Aorta (tissue), 5 donors: ENCODE measurements around the gene NFIX. TPM values are rescaled to one million over a fixed set of nuclear protein-coding genes. Genes with fewer than 3 reads are reported as not detected.

Source experiments
- ATAC-seq: fragments of 200-7000 bp; cut with Tn5 transposase; one replicate; pipeline ENCODE4 v1.9.1; 2022; ENCODE audit warnings: moderate library complexity; ENCODE audit not compliant: low FRiP score
- DNase-seq, 2 donors: peaks; one replicate each; pipeline ENCODE4 v3.0.0-alpha.2; 2020
- H3K27ac ChIP-seq, 2 donors: one replicate each; pipeline ENCODE4 v1.5.1; 2013; ENCODE audit warnings: low read length in 2 of 2, mild to moderate bottlenecking in 2 of 2, moderate library complexity in 2 of 2, control low read depth in 1 of 2, inconsistent platforms in 1 of 2, low read depth in 1 of 2
- H3K27me3 ChIP-seq, 2 donors: one replicate each; pipeline ENCODE4 v1.6.1; 2013; ENCODE audit warnings: control low read depth in 1 of 2, low read length in 1 of 2, mild to moderate bottlenecking in 1 of 2, moderate library complexity in 1 of 2; ENCODE audit not compliant: insufficient read depth in 2 of 2, control insufficient read depth in 1 of 2
- H3K36me3 ChIP-seq, 2 donors: one replicate each; pipeline ENCODE4 v1.6.1; 2013; ENCODE audit warnings: control low read depth in 1 of 2, low read length in 1 of 2, mild to moderate bottlenecking in 1 of 2; ENCODE audit not compliant: insufficient read depth in 2 of 2, control insufficient read depth in 1 of 2
- H3K4me1 ChIP-seq, 2 donors: one replicate each; pipeline ENCODE4 v1.6.1; 2013; ENCODE audit warnings: low read length in 2 of 2, control low read depth in 1 of 2, mild to moderate bottlenecking in 1 of 2, moderate library complexity in 1 of 2; ENCODE audit not compliant: insufficient read depth in 2 of 2, control insufficient read depth in 1 of 2
- H3K4me3 ChIP-seq, 2 donors: one replicate each; pipeline ENCODE4 v1.5.1; 2013; ENCODE audit warnings: low read length in 2 of 2, control low read depth in 1 of 2, mild to moderate bottlenecking in 1 of 2
- H3K9me3 ChIP-seq: one replicate; pipeline ENCODE4 v1.6.1; 2013; ENCODE audit warnings: mild to moderate bottlenecking, low read length; ENCODE audit not compliant: control insufficient read depth
- WGBS, 2 donors: extraction: QIAGEN DNeasy Blood & Tissue Kit; methylation state at CpG; one replicate each; pipeline ENCODE4 v1.1.7; 2013; 5-methylcytosine and 5-hydroxymethylcytosine counted together
- intact Hi-C, 2 donors: fragments of 100-400 bp; cut with DNase I; formaldehyde crosslinking; loops; one replicate each; pipeline versions ENCODE4 v1.14.2 to v1.15.0; 2022
- polyA plus RNA-seq, 2 donors: library from polyadenylated mRNA; stranded (reverse); fragments of 200-250 nt; gene quantifications; one replicate each; pipeline ENCODE4 v1.2.3, GENCODE V29; 2013
- total RNA-seq, 2 donors: library from RNA; stranded (reverse); fragmentation: NEBNext Ultra II Directional; extraction: Animal tissue kit (Norgen Biotek cat#: 25700); gene quantifications; one replicate each; pipeline ENCODE4 v1.2.1, GENCODE V29; 2021
- donor health status: healthy with polysubstance abuse.
- donor health status: Bipolar disorder and iron deficiency.
- donor health status: DM: no; HTN: no; CAD: no.
- donor health status: DM: no; HTN: no; CAD: no.
- donor health status: DM: yes; HTN: yes; CAD: no.

The NFIX gene
- total and polyA plus RNA-seq, 4 donors, result 45.5 to 327 (median 117) TPM

DNA sequence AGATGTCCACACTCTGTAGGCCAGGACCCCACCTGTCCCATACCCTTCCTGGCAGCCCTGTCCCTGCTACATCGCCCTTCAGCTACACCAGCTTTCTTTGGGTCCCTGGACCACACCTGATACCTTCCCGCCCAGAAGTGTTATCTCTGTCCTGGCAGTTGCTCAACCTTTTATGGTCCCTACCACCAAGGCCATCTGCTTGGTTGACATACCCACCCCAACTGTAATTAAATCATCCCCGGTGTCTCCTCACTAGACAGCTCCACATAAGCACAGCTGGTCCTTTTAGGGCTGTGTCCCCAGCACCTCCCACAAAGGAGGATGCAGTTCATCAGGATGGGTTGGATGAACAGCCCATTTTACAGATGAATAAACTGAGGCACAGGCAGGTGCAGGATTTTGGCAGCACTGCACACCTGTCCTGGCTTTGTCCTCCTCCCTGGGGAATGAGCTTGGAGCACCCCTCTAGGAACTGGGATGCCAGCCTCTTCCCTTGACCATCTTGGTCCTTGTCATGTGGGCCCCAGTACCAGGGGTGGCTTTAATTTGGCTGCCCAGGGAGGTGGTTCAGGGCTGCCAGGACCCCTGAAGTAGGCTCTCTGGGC, 135.7 kb downstream of the NFIX start:
- ATAC-seq, result no peak
- Histone ChIP-seq H3K9me3 (no peaks in the 10 kb centered on the region), H3K4me1 (no peaks in the 10 kb centered on the region), H3K27me3 (no peaks in the 10 kb centered on the region), H3K4me3 (no peak overlapping the region), H3K36me3 (peaks cover 0 to 2% of the 10 kb centered on the region in 2 donors), H3K27ac (no peak overlapping the region)
- no peak for DNase-seq
- intact Hi-C loops, result no loop called here
- 94% methylated on average over 3 of the region's 3 CpGs for WGBS, 2 donors

DNA sequence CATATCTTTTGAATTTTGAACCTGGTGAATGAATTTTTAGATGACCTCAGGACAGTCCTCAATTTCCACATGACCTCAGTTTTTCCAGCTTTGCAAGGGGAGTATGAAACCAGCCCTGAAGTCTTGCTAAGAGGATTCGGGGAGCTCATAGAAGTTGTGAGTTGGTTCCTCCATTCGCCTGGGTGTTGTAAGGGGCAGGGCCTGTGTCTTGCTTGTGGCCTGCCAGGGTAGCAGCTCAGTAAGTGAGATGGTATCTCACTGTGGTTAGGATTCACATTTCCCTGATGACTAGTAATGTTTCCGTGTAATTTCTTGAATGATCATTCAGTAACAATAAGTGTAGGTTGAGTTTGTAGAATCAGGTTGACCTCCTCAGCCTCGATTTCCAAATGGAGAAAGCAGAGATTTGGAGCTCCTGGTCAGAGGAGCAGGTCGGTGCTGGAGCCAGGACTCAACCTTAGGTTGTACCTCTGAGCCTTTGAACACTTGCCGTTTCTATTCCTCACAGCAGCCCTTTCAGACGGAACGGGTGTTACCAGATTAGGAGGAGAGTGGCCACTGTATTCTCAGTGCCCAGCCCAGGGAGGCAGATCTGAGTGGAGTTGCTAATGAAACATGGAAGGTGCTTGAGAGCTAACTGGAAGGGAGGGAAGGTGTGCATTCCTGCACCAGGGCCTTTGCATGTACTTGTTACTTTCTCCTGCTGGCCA, 137.4 kb downstream of the NFIX start:
- H3K36me3 ChIP-seq, result peaks cover 0 to 5% of the 10 kb centered on the region in 2 donors
- 85 to 87% methylated on average over 8 of the region's 8 CpGs for WGBS, 2 donors
- no peaks in the 10 kb centered on the region for H3K27me3 ChIP-seq
- H3K27ac ChIP-seq, result no peak overlapping the region
- DNase-seq (no peak), ATAC-seq (no peak)
- H3K9me3 ChIP-seq, result no peaks in the 10 kb centered on the region
- no peaks in the 10 kb centered on the region for H3K4me1 ChIP-seq
- no peak overlapping the region for H3K4me3 ChIP-seq
- intact Hi-C loops, result no loop called here

DNA sequence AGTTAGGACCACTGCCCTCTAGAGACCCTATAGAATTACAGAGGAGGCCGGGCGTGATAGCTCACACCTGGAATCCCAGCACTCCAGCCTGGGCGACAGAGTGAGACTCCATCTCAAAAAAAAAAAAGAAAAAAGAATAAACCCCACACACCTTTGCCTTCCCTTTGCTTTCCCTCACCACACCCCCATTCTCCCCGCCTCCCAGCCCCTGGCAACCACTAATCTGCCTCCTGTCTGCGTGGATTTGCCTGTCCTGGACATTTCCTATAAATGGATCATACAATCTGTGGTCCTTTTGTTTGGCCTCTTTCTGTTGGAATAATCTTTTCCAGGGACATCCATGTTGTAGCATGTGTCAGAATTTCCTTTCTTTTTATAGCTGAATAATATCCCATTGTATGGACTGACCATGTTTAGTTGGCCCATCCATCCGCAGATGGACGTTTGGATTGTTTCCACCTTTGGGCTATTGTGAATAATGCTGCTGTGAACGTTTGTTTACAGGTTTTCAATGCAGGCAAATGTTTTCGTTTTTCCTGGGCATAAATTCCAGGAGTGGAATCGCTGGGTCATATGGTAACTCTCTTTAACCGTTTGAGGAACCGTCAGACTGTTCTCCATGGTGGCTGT, 138.1 kb downstream of the NFIX start:
- no peak for ATAC-seq

DNA sequence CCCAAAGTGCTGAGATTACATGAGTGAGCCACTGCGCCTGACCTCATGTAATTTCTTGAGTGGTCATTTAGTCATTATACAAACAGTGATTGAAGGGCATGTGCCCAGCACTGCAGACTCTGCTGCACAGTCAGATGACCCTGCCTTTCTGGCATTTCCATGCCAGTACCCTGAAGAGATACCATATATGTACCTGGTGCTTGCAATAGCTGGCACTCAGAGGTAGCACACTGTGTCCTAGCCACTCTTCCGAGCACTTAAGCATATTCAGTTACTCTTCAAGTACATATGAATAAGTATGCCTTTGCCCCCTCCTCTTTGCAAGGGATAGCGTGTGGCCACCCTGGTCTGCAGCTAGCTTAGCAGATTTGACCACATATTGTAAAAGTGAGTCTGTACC, 139.4 kb downstream of the NFIX start:
- H3K4me1 ChIP-seq, result no peaks in the 10 kb centered on the region
- no peak overlapping the region for H3K27ac ChIP-seq
- WGBS, 2 donors, result 71 to 81% methylated on average over 3 of the region's 3 CpGs
- no peak for DNase-seq
- H3K27me3 ChIP-seq, result no peaks in the 10 kb centered on the region
- ATAC-seq, result no peak
- H3K36me3 ChIP-seq, result peaks cover 0 to 5% of the 10 kb centered on the region in 2 donors
- H3K9me3 ChIP-seq, result no peaks in the 10 kb centered on the region
- no peak overlapping the region for H3K4me3 ChIP-seq
- intact Hi-C loops, result no loop called here

More for the DNA sequence above, 138.1 kb downstream of the NFIX start:
- intact Hi-C loops, result no loop called here
- no peak overlapping the region for H3K27ac ChIP-seq
- no peaks in the 10 kb centered on the region for H3K4me1 ChIP-seq
- 77 to 78% methylated on average over 12 of the region's 12 CpGs for WGBS, 2 donors
- H3K9me3 ChIP-seq, result no peaks in the 10 kb centered on the region
- H3K27me3 ChIP-seq, result no peaks in the 10 kb centered on the region
- H3K36me3 ChIP-seq, result peaks cover 0 to 5% of the 10 kb centered on the region in 2 donors
- H3K4me3 ChIP-seq, result no peak overlapping the region
- DNase-seq, result no peak

DNA sequence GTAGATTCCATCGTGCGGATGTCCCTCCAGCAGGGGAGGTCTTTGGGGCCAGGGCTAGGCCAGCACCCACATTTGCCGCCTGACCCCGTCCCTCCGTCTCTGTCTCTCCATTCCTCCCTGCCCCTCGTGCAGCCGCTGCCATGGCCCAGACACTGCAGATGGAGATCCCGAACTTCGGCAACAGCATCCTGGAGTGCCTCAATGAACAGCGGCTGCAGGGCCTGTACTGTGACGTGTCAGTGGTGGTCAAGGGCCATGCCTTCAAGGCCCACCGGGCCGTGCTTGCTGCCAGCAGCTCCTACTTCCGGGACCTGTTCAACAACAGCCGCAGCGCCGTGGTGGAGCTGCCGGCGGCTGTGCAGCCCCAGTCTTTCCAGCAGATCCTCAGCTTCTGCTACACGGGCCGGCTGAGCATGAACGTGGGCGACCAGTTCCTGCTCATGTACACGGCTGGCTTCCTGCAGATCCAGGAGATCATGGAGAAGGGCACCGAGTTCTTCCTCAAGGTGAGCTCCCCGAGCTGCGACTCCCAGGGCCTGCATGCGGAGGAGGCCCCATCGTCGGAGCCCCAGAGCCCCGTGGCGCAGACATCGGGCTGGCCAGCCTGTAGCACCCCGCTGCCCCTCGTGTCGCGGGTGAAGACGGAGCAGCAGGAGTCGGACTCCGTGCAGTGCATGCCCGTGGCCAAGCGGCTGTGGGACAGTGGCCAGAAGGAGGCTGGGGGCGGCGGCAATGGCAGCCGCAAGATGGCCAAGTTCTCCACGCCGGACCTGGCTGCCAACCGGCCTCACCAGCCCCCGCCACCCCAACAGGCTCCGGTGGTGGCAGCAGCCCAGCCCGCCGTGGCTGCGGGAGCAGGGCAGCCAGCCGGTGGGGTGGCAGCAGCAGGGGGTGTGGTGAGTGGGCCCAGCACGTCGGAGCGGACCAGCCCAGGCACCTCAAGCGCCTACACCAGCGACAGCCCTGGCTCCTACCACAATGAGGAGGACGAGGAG, 140.1 kb downstream of the NFIX start:
- no peaks in the 10 kb centered on the region for H3K9me3 ChIP-seq
- H3K4me3 ChIP-seq, result no peak overlapping the region
- no peaks in the 10 kb centered on the region for H3K4me1 ChIP-seq
- intact Hi-C loops, result no loop called here
- 92 to 93% methylated on average over 55 to 60 of the region's 60 CpGs for WGBS, 2 donors
- no peak for DNase-seq
- ATAC-seq, result no peak
- H3K27ac ChIP-seq, result no peak overlapping the region
- peaks cover 0 to 5% of the 10 kb centered on the region in 2 donors for H3K36me3 ChIP-seq
- no peaks in the 10 kb centered on the region for H3K27me3 ChIP-seq

DNA sequence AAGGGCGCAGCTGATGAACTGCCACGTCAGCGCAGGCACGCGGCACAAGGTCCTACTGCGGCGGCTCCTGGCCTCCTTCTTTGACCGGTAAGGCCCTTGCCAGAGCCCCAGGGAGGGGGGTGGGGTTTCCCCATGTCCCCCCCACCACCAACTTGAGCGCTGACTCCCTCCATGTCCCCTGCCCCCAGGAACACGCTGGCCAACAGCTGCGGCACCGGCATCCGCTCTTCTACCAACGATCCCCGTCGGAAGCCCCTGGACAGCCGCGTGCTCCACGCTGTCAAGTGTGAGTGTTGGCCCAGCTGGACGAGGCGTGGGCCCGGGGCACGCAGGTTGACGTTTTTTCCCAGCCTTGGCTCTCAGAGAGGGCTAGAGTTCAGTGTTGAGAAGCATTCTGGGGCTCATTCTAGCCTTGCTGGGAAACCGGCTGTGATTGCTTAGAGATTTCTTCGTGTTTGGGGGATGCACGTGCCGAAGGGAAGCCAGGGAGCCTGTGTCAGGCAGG, 142.1 kb downstream of the NFIX start:
- H3K4me1 ChIP-seq, result no peaks in the 10 kb centered on the region
- ATAC-seq (no peak), DNase-seq (no peak)
- intact Hi-C loops, result no loop called here
- WGBS, 2 donors, result 90 to 91% methylated on average over 28 of the region's 28 CpGs
- no peak overlapping the region for H3K4me3 ChIP-seq
- H3K36me3 ChIP-seq, result peaks cover 0 to 5% of the 10 kb centered on the region in 2 donors
- no peaks in the 10 kb centered on the region for H3K27me3 ChIP-seq
- no peaks in the 10 kb centered on the region for H3K9me3 ChIP-seq
- no peak overlapping the region for H3K27ac ChIP-seq

DNA sequence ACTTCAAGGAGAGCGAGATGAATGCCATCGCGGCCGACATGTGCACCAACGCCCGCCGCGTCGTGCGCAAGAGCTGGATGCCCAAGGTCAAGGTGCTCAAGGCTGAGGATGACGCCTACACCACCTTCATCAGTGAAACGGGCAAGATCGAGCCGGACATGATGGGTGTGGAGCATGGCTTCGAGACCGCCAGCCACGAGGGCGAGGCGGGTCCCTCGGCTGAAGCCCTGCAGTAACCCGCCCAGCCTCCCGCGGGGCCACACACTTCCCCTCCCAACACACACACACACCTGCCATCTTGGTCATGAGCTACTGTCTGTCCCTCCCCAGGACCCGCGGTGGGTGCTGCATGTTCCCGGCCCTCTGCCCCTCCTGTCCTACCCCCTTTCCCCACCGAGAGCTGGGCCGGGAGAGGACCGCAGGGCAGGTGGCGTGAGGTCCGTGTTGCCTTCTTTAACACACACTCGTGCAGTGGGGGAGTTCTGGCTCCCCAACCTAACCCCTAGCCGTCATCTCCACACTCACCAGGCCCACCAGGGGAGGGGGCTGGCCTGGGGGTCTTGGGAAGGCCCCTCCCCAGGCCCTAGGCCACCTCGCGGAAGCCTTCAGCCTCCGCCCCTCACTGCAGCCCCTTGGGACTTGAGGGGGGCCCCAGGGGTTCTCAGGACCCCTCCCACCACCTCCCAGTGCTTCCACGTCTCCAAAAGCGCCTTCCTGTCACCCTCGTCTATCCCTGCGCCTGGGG, 143.1 kb downstream of the NFIX start:
- intact Hi-C loops, result no loop called here
- Histone ChIP-seq H3K27me3 (no peaks in the 10 kb centered on the region), H3K4me3 (no peak overlapping the region), H3K9me3 (no peaks in the 10 kb centered on the region), H3K27ac (no peak overlapping the region), H3K4me1 (no peaks in the 10 kb centered on the region), H3K36me3 (peaks cover 0 to 5% of the 10 kb centered on the region in 2 donors)
- DNase-seq (no peak), ATAC-seq (no peak)
- 87% methylated on average over 37 to 40 of the region's 40 CpGs for WGBS, 2 donors

DNA sequence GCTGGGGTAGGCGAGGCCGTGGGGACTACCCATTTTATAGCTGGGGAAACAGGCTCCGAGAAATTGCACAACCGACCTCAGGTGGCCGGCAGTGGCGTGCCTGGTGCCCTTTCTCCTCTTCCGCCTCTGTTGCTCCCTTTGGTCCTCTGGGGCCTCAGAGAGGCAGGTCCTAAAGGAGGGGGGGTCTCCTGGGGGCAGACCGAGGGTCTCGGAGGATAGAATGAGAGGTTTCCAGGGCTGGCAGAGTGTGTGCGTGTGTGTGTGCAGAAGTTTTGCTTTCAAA, 143.6 kb downstream of the NFIX start:
- WGBS, 2 donors, result 77 to 83% methylated on average over 10 of the region's 10 CpGs
- H3K36me3 ChIP-seq, result peaks cover 0 to 5% of the 10 kb centered on the region in 2 donors
- H3K4me3 ChIP-seq, result no peak overlapping the region
- no peak overlapping the region for H3K27ac ChIP-seq
- DNase-seq (no peak), ATAC-seq (no peak)
- H3K27me3 ChIP-seq, result no peaks in the 10 kb centered on the region
- H3K4me1 ChIP-seq, result no peaks in the 10 kb centered on the region
- H3K9me3 ChIP-seq, result no peaks in the 10 kb centered on the region
- intact Hi-C loops, result no loop called here
